HL-60/S4 treated with retinoic acid at 250 ng/mL for 4 days and 3 days (cell line): ENCODE measurements around the gene ASGR1.
"Not testable (repeated sequence)": the region's sequence is repeated elsewhere in the genome, so short reads cannot be mapped to it uniquely, and the experiment has no call there.

ENCODE experiments used
- in situ Hi-C: fragments of 300-500 bp; cut with MboI; formaldehyde crosslinking; loops from 2 replicates; pipeline ENCODE4 v1.7.0; 2022; ENCODE audit warnings: low sequenced_read_pairs

Gene ASGR1

GRCh38 chr17:7191571-7192270, 12.6 kb upstream of the ASGR1 start:
- in situ Hi-C loops = no loop called here

GRCh38 chr17:7191069-7191468, 11.9 kb upstream of the ASGR1 start:
- in situ Hi-C loops = no loop called here

- in situ Hi-C loops = no loop called here
Measured at GRCh38 chr17:7190276-7190917, 11.2 kb upstream of the ASGR1 start.

- in situ Hi-C loops = no loop called here
Measured at GRCh38 chr17:7186241-7186640, 7.1 kb upstream of the ASGR1 start.

- in situ Hi-C loops = no loop called here
Measured at GRCh38 chr17:7184647-7185046, 5.5 kb upstream of the ASGR1 start.

GRCh38 chr17:7184091-7184488, 4.9 kb upstream of the ASGR1 start:
- in situ Hi-C loops = no loop called here

GRCh38 chr17:7183433-7184090, 4.4 kb upstream of the ASGR1 start:
- in situ Hi-C loops = no loop called here

- in situ Hi-C loops = not testable (repeated sequence)
Measured at GRCh38 chr17:7182101-7182500, 2.9 kb upstream of the ASGR1 start.

GRCh38 chr17:7178973-7179316, 225 bp downstream of the ASGR1 start:
- in situ Hi-C loops = no loop called here

- in situ Hi-C loops = no loop called here
Measured at GRCh38 chr17:7177954-7178477, 1.2 kb downstream of the ASGR1 start.

GRCh38 chr17:7177191-7177953, 1.8 kb downstream of the ASGR1 start:
- in situ Hi-C loops = no loop called here

- in situ Hi-C loops = no loop called here
Measured at GRCh38 chr17:7176841-7177190, 2.4 kb downstream of the ASGR1 start.

- in situ Hi-C loops = no loop called here
Measured at GRCh38 chr17:7176107-7176840, 2.9 kb downstream of the ASGR1 start.

- in situ Hi-C loops = no loop called here
Measured at GRCh38 chr17:7175330-7175733, 3.8 kb downstream of the ASGR1 start.

GRCh38 chr17:7174603-7175326, 4.4 kb downstream of the ASGR1 start:
- in situ Hi-C loops = no loop called here

- in situ Hi-C loops = no loop called here
Measured at GRCh38 chr17:7173687-7174602, 5.2 kb downstream of the ASGR1 start.

- in situ Hi-C loops = not testable (repeated sequence)
Measured at GRCh38 chr17:7172522-7173191, 6.5 kb downstream of the ASGR1 start.

- in situ Hi-C loops = not testable (repeated sequence)
Measured at GRCh38 chr17:7169565-7169908, 9.6 kb downstream of the ASGR1 start.
